IMR-90 (cell line): ENCODE data around the gene CD81. TPM values are rescaled to one million over a fixed set of nuclear protein-coding genes. Genes with fewer than 3 reads are reported as not detected.

Source experiments
- ATAC-seq: fragments of 200-7000 bp; cut with Tn5 transposase; 2 replicates; pipeline ENCODE4 v1.9.1; 2020; ENCODE audit warnings: low read depth, mild to moderate bottlenecking, moderate library complexity
- BruUV-seq: library from RNA; stranded (reverse); fragments of 400-500 nt; replicated peaks from 2 replicates; lab custom pipeline; 2021; lab: Mats Ljungman, UMichigan
- CTCF ChIA-PET: fragments of 300-600 bp; formaldehyde crosslinking; extraction: SDS; loops from one replicate; lab custom pipeline; 2021; ENCODE audit warnings: antibody characterized with exemption; lab: Yijun Ruan, JAX
- POLR2A ChIA-PET: fragments of 300-600 bp; sonication (Branson Sonifier 250); formaldehyde crosslinking; loops from one replicate; lab custom pipeline; 2022; ENCODE audit warnings: antibody characterized with exemption; ENCODE audit not compliant: unreplicated experiment; lab: Charles Lee
- DNase-seq: peaks from one replicate; pipeline ENCODE4 v3.0.0; 2013
- H2AFZ ChIP-seq: replicated peaks from 2 replicates; pipeline ENCODE3; 2013; ENCODE audit warnings: low read length, mild to moderate bottlenecking; ENCODE audit not compliant: poor library complexity
- H2AK5ac ChIP-seq: 2 replicates; pipeline ENCODE4 v1.6.1; 2013; ENCODE audit warnings: low read depth, low read length, inconsistent platforms
- H2AK9ac ChIP-seq: replicated peaks from 2 replicates; pipeline ENCODE3; 2013; ENCODE audit warnings: mild to moderate bottlenecking, low read depth, low read length, moderate library complexity; ENCODE audit not compliant: poor library complexity
- H2BK120ac ChIP-seq: 2 replicates; pipeline ENCODE4 v1.6.1; 2013; ENCODE audit warnings: low read depth, low read length, inconsistent platforms
- H2BK15ac ChIP-seq: 3 replicates; pipeline ENCODE4 v1.6.1; 2013; ENCODE audit warnings: low read depth, low read length, inconsistent platforms
- H2BK20ac ChIP-seq: 2 replicates; pipeline ENCODE4 v1.6.1; 2013; ENCODE audit warnings: low read depth, mild to moderate bottlenecking, inconsistent platforms, low read length, moderate library complexity
- H2BK5ac ChIP-seq: 2 replicates; pipeline ENCODE4 v1.6.1; 2013; ENCODE audit warnings: mild to moderate bottlenecking, low read depth, low read length, inconsistent platforms; ENCODE audit not compliant: poor library complexity, severe bottlenecking
- H3K14ac ChIP-seq: replicated peaks from 2 replicates; pipeline ENCODE4 v1.6.1; 2013; ENCODE audit warnings: low read depth, low read length, inconsistent platforms
- H3K18ac ChIP-seq: 2 replicates; pipeline ENCODE4 v1.6.1; 2013; ENCODE audit warnings: low read depth, low read length, control low read depth
- H3K23ac ChIP-seq: 2 replicates; pipeline ENCODE4 v1.6.1; 2013; ENCODE audit warnings: low read depth, low read length, inconsistent platforms
- H3K27ac ChIP-seq: 2 replicates; pipeline ENCODE4 v1.5.1; 2013; ENCODE audit warnings: mild to moderate bottlenecking, control low read depth, low read length; ENCODE audit not compliant: insufficient read depth
- H3K27me3 ChIP-seq: 2 replicates; pipeline ENCODE4 v1.6.1; 2013; ENCODE audit warnings: low read length; ENCODE audit not compliant: control insufficient read depth, insufficient read depth
- H3K36me3 ChIP-seq: 2 replicates; pipeline ENCODE4 v1.6.1; 2013; ENCODE audit warnings: low read length, mixed read lengths; ENCODE audit not compliant: control insufficient read depth, insufficient read depth
- H3K4ac ChIP-seq: 2 replicates; pipeline ENCODE4 v1.6.1; 2013; ENCODE audit warnings: low read depth, low read length, inconsistent platforms
- H3K4me1 ChIP-seq: 2 replicates; pipeline ENCODE4 v1.6.1; 2013; ENCODE audit warnings: low read length, mixed read lengths; ENCODE audit not compliant: control insufficient read depth, insufficient read depth
- H3K4me2 ChIP-seq: 2 replicates; pipeline ENCODE4 v1.6.1; 2013; ENCODE audit warnings: low read depth, mild to moderate bottlenecking, control low read depth, low read length, moderate library complexity
- H3K4me3 ChIP-seq: 2 replicates; pipeline ENCODE4 v1.5.1; 2013; ENCODE audit warnings: low read depth, mild to moderate bottlenecking, control low read depth, low read length, moderate library complexity; ENCODE audit not compliant: insufficient read depth
- H3K56ac ChIP-seq: 2 replicates; pipeline ENCODE4 v1.6.1; 2013; ENCODE audit warnings: low read length, inconsistent platforms; ENCODE audit not compliant: insufficient read depth; ENCODE audit errors: extremely low read depth
- H3K79me1 ChIP-seq, 2 experiments: 2 replicates each; pipeline ENCODE4 v1.6.1; 2013; ENCODE audit warnings: low read length in 2 of 2, inconsistent platforms in 1 of 2, low read depth in 1 of 2
- H3K9ac ChIP-seq: 2 replicates; pipeline ENCODE4 v1.6.1; 2013; ENCODE audit warnings: low read depth, low read length, control low read depth
- H3K9me1 ChIP-seq: 2 replicates; pipeline ENCODE4 v1.6.1; 2013; ENCODE audit warnings: low read length, inconsistent platforms; ENCODE audit not compliant: insufficient read depth
- H3K9me3 ChIP-seq: 2 replicates; pipeline ENCODE4 v1.6.1; 2013; ENCODE audit warnings: low read length; ENCODE audit not compliant: control insufficient read depth, insufficient read depth
- H4K20me1 ChIP-seq: 2 replicates; pipeline ENCODE4 v1.6.1; 2013; ENCODE audit warnings: low read length, inconsistent platforms; ENCODE audit not compliant: insufficient read depth
- H4K5ac ChIP-seq: 2 replicates; pipeline ENCODE4 v1.6.1; 2013; ENCODE audit warnings: mild to moderate bottlenecking, low read depth, low read length, control low read depth
- H4K8ac ChIP-seq, 2 experiments: 2 replicates each; pipeline ENCODE4 v1.6.1; 2013; ENCODE audit warnings: low read depth in 2 of 2, low read length in 2 of 2, control low read depth in 1 of 2, inconsistent platforms in 1 of 2
- H4K91ac ChIP-seq: 2 replicates; pipeline ENCODE4 v1.6.1; 2013; ENCODE audit warnings: low read depth, low read length, inconsistent platforms; ENCODE audit not compliant: insufficient read depth
- CEBPB ChIP-seq: IDR thresholded peaks from 2 replicates; pipeline ENCODE4 v1.6.1; 2012; ENCODE audit warnings: low read depth, low read length, improper control_type of control experiment
- CTCF ChIP-seq: conservative IDR thresholded peaks from 2 replicates; pipeline ENCODE4 v1.5.1; 2012; ENCODE audit warnings: mild to moderate bottlenecking, low read depth, low read length, improper control_type of control experiment
- FOS ChIP-seq: fragments of 150-350 bp; IDR thresholded peaks from 2 replicates; pipeline ENCODE4 v1.6.1; 2016; ENCODE audit warnings: low read depth, low read length
- MAFK ChIP-seq: IDR thresholded peaks from 2 replicates; pipeline ENCODE4 v1.6.1; 2012; ENCODE audit warnings: low read depth, low read length, improper control_type of control experiment
- MAZ ChIP-seq: IDR thresholded peaks from 2 replicates; pipeline ENCODE4 v1.6.1; 2012; ENCODE audit warnings: low read depth, mild to moderate bottlenecking, low read length, improper control_type of control experiment, moderate library complexity, borderline replicate concordance
- MXI1 ChIP-seq: IDR thresholded peaks from 2 replicates; pipeline ENCODE4 v1.6.1; 2012; ENCODE audit warnings: low read depth, mild to moderate bottlenecking, low read length, moderate library complexity, borderline replicate concordance
- RAD21 ChIP-seq: IDR thresholded peaks from 2 replicates; pipeline ENCODE4 v1.6.1; 2012; ENCODE audit warnings: low read length, improper control_type of control experiment
- RCOR1 ChIP-seq: IDR thresholded peaks from 2 replicates; pipeline ENCODE4 v1.6.1; 2012; ENCODE audit warnings: mild to moderate bottlenecking, low read length, improper control_type of control experiment; ENCODE audit not compliant: insufficient replicate concordance
- RFX5 ChIP-seq: IDR thresholded peaks from 2 replicates; pipeline ENCODE4 v1.8.0; 2012; ENCODE audit warnings: low read depth, mild to moderate bottlenecking, low read length, moderate library complexity
- SMC3 ChIP-seq: fragments of 150-350 bp; IDR thresholded peaks from 2 replicates; pipeline ENCODE4 v1.6.1; 2016; ENCODE audit warnings: low read depth, mild to moderate bottlenecking, antibody characterized with exemption, low read length, moderate library complexity
- WGBS, 2 experiments: methylation state at CpG; one replicate each; pipeline versions ENCODE4 v1.1.5 to v1.1.7; 2013; ENCODE audit warnings: missing lambda C conversion rate in 2 of 2; ENCODE audit not compliant: insufficient read length in 1 of 2; ENCODE audit errors: extremely low coverage in 2 of 2; 5-methylcytosine and 5-hydroxymethylcytosine counted together
- dilution Hi-C: fragments of 300-500 bp; cut with HindIII; formaldehyde crosslinking; loops from one replicate; pipeline ENCODE4 v1.14.3; 2018; ENCODE audit warnings: low sequenced_read_pairs; ENCODE audit not compliant: unreplicated experiment
- in situ Hi-C: fragments of 300-500 bp; cut with MboI; formaldehyde crosslinking; loops from 3 replicates; pipeline ENCODE4 v1.14.3; 2019; ENCODE audit warnings: low sequenced_read_pairs, inconsistent platforms, mixed read lengths
- intact Hi-C: fragments of 100-400 bp; cut with micrococcal nuclease; formaldehyde crosslinking; loops from 2 replicates; pipeline ENCODE4 v1.10.0; 2022
- polyA plus RNA-seq, 3 experiments: library from polyadenylated mRNA; depleted of rRNA; stranded (reverse); fragments of >200 nt; gene quantifications; 2 replicates each; pipeline ENCODE4 v1.2.3, GENCODE V29; 2012; ENCODE audit warnings: low replicate concordance in 1 of 3
- total RNA-seq: library from RNA; depleted of rRNA; stranded (reverse); fragments of >200 nt; gene quantifications from 2 replicates; pipeline ENCODE4 v1.2.3, GENCODE V29; 2012
- TF ChIP-seq, protein P1 (sequence below): fragments of 150-350 bp; IDR thresholded peaks from 2 replicates; pipeline ENCODE4 v1.6.1; 2017; ENCODE audit warnings: mild to moderate bottlenecking, antibody characterized with exemption, low read length, low read depth
- TF ChIP-seq, protein P2 (sequence below): fragments of 150-350 bp; IDR thresholded peaks from 2 replicates; pipeline ENCODE4 v1.6.1; 2016; ENCODE audit warnings: low read depth, mild to moderate bottlenecking, low read length, moderate library complexity, borderline replicate concordance

CD81 gene
- total and polyA plus RNA-seq, 2 of the 4 experiments (the other 2 are of a cell fraction) = 159 to 689 TPM

- Histone ChIP-seq H2AK5ac (no peak overlapping the region), H4K8ac (no peak overlapping the region), H3K9me1 (no peaks in the 10 kb centered on the region), H4K20me1 (no peaks in the 10 kb centered on the region), H2AK9ac (no peak overlapping the region), H3K4me2 (no peak overlapping the region), H2BK15ac (no peak overlapping the region), H3K9me3 (no peaks in the 10 kb centered on the region), H3K36me3 (no peaks in the 10 kb centered on the region), H4K5ac (no peak overlapping the region), H3K23ac (no peak overlapping the region), H4K91ac (no peak overlapping the region), H3K79me1 (no peaks in the 10 kb centered on the region), H3K4ac (no peak overlapping the region), H3K4me3 (no peak overlapping the region), H3K9ac (no peak overlapping the region), H2AFZ (peak overlapping the region; percentile 7), H3K18ac (no peak overlapping the region), H3K56ac (no peak overlapping the region), H3K27me3 (peaks cover 4% of the 10 kb centered on the region; the same call in 1 of the 2 replicates), H3K4me1 (no peaks in the 10 kb centered on the region), H2BK5ac (no peak overlapping the region), H2BK120ac (no peak overlapping the region), H3K27ac (no peak overlapping the region), H3K14ac (no peak overlapping the region), H2BK20ac (no peak overlapping the region)
- in situ Hi-C loops = loop anchor here (5.0 kb wide), 2 partner anchors 103 to 213 kb away; no protein-coding TSS in a partner anchor
- POLR2A ChIA-PET = interaction anchor here (0.5 kb wide), 1 partner anchor 245 kb away, joined by 7 read pairs; no protein-coding TSS in a partner anchor
- TF ChIP-seq FOS (no peak), MAZ (no peak), RFX5 (no peak), MXI1 (no peak), SMC3 (no peak), MAFK (no peak), RAD21 (no peak), CTCF (no peak), CEBPB (no peak), RCOR1 (no peak)
- TF ChIP-seq, protein P1, sequence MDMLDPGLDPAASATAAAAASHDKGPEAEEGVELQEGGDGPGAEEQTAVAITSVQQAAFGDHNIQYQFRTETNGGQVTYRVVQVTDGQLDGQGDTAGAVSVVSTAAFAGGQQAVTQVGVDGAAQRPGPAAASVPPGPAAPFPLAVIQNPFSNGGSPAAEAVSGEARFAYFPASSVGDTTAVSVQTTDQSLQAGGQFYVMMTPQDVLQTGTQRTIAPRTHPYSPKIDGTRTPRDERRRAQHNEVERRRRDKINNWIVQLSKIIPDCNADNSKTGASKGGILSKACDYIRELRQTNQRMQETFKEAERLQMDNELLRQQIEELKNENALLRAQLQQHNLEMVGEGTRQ = no peak
- TF ChIP-seq, protein P2, sequence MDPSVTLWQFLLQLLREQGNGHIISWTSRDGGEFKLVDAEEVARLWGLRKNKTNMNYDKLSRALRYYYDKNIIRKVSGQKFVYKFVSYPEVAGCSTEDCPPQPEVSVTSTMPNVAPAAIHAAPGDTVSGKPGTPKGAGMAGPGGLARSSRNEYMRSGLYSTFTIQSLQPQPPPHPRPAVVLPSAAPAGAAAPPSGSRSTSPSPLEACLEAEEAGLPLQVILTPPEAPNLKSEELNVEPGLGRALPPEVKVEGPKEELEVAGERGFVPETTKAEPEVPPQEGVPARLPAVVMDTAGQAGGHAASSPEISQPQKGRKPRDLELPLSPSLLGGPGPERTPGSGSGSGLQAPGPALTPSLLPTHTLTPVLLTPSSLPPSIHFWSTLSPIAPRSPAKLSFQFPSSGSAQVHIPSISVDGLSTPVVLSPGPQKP = no peak
- no TSS peak for BruUV-seq
- dilution Hi-C loops = no loop called here
- ATAC-seq (no peak), DNase-seq (no peak)
- CTCF ChIA-PET = no interaction called here
- intact Hi-C loops = no loop called here
- WGBS, 2 experiments = 80% methylated on average over 18 of the region's 34 CpGs; no CpG with 5 or more reads in 1 of the 2 experiments
Observed at GRCh38 chr11:2415601-2416380, 38.7 kb downstream of the CD81 start.
